GM18508 (cell line): ENCODE data around the gene SDK1.
"Not testable (repeated sequence)": the region's sequence is repeated elsewhere in the genome, so short reads cannot be mapped to it uniquely, and the experiment has no call there.

Experiments used
- ATAC-seq: cut with Tn5 transposase; IDR thresholded peaks from one replicate; pipeline ENCODE4 v1.9.1; 2021; ENCODE audit warnings: moderate number of reproducible peaks; ENCODE audit not compliant: insufficient read depth, unreplicated experiment

SDK1 gene

DNA sequence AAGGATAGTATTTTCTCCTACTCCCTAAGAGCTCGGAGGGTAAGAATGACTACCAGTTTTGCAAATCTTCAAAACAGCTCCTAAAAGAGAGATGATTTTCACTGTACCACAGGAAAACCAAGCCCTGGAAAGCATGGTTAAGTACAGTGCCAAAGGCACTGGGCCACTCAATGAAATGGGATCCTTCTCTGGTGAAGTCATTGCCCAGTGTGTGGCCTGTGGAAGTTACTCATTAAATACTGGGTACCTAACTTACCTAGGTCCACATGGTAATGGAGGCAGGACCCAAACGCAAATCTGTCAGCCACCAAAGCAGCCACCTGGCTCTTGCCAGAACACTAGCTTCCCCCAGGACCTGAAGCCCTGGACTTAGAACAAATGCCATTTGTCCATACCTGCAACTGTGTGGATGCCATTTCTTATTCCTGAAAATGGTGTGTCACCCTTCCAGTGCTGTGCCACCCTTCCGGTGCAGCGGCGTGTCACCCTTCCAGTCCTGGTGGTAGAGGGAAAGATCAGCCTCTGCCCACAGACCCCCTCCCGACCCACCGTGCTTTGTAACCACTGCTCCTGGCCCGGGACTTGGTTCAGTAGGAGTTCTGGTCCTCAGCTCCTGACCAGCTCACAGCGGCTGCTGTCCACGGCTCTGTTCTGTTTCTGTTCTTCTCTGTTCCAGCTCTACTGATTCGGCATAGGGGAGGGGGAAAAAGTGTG lies 659.2 kb downstream of the SDK1 start:
- ATAC-seq: no peak

DNA sequence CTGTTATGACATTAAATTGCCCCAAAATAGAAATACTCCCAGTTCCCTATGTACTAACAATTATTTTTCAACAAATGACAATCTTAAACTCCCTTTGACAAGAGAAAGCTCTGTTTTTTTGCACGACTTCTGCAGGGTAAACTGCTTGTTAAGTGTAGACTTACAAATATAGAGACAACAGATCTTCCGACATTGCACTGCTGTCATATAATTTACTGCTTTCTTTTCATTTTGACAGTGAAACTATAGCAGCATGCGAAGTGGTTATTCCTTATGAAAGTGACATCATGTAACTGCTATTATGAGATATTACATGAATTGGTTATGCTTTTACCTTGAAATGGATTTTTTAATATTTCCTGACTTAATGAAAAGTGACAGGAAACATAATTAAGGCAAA lies 659.9 kb downstream of the SDK1 start:
- no peak for ATAC-seq

DNA sequence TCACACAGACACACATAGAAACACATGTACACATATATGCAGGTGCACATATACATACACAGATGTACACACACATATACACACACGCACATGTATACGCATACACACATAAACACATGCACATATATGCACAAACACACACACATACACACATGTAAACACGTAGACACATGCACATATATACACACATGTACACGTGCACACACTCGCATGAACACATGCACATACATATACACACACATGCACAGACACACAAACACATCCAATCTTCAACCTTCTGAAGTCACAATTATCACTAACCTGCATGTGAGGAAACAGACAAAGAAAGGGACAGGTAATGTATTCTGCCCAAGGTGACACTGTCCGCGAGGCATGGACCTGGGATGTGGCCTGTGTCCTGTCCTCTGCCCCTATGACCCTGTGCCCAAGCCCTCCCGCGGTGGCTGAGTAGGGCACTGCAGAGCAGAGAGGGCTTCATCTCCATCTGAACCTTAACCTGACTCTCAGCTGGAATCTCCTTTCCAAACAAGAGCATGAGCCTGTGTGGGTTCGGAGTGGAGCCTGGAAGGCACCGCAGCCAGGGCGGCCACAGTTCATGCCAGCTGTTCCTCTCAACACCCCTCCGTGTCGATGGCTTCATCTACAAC lies 660.9 kb downstream of the SDK1 start:
- ATAC-seq: no peak

DNA sequence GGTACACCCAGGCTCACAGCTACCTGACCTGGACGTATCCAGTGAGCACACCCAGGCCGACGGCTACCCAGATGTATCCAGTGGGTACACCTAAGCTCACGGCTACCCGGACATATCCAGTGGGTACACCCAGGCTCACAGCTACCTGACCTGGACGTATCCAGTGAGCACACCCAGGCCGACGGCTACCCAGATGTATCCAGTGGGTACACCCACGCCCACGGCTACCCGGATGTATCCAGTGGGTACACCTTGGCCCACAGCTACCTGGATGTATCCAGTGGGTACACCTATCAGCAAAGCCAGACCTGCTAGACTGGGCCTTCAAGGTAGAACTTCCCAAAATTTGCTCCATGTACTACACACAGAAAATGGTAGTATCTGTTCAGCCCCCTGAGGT lies 662.7 kb downstream of the SDK1 start:
- not testable (repeated sequence) for ATAC-seq

DNA sequence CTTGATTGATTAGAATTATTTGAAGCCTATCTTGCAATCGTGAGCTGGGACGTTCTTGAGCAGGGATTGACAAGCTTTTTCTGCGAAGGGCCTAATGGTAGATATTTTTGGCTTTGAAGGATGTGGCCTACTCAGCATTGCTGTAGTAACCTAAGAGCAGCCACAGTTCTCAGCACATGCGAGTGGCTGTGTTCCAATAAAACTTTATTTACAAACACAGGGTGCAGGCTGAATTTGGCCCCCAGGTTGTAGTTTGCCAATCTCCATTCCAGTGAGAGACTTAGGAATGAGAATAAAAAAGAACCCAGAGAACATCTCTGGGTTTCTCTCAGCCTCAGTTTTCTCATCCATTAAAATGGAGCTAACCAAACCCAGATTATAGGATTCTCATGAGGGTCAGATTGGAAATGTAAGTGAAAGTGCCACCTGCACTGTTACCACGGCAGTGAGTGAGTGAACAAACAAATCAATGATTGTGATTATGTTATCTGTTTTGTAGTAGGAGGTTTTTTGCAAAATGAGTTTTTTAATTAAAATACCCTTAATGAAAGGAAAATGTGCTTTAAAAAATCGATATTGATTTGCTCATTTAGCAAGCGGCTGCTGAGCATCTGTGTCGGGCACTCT lies 664.0 kb downstream of the SDK1 start:
- no peak for ATAC-seq

DNA sequence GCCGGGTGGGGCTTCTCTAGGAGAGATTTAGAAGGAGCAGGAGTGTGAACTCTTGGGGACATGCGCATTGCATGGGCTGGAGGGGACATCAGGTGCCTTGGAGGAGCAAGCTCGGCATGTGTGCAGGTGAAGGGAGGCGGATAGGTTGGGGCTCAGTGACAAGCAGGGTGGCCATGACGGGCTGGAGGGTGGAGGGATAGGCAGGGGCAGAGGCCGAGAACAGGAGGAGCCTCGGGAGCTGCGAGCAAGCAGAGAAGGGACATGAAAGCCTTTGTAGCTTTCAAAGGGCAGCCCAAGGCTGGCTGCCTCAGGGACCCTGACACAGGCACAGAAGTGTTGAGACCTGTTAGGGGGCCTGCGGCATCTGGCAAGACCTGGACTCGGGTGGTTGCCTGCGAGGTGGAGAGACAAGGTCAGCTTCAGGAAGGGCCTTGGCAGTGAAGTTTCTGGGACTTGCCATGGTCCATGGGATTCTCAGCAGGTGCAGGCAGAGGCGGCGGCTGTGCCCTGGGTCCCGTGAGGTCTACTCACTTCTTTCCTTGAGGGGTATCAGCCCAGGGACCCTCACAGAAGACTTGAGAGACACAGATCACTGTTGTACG lies 664.8 kb downstream of the SDK1 start:
- no peak for ATAC-seq

DNA sequence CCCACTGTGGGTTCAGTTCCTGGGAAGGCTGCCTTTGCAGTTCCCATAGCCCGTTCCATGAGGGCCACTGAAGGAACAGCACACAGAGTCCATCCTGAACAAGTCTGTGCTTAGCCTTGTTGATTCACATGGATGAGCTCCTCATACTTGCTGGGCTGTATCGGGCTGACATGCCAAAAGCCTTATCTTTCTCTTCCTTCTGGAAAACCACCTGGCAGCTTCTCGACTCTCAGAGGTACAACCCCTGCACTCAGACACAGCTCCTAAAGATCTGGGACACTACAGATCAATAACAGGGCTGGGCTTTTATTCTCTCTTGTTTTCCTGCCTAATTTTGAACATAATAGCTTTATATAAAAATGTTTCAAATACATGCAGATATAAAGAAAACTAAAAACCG lies 667.2 kb downstream of the SDK1 start:
- no peak for ATAC-seq

DNA sequence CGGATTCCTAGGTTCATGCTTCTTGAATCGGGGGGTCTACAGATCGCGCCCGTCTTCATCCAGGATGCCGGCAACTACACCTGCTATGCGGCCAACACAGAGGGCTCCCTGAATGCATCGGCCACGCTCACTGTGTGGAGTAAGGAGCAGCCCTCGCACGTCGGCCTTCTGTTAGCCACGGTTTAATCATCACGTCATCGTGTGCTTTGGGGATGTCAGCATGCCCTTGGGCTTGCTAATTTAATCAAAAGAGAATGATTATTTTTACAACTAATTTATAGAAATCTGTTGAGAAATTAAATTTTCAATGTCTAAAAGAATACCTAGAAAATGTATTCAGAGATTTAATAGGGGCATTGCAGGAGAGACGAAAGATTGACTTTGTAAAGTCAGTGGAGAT lies 668.2 kb downstream of the SDK1 start:
- no peak for ATAC-seq

DNA sequence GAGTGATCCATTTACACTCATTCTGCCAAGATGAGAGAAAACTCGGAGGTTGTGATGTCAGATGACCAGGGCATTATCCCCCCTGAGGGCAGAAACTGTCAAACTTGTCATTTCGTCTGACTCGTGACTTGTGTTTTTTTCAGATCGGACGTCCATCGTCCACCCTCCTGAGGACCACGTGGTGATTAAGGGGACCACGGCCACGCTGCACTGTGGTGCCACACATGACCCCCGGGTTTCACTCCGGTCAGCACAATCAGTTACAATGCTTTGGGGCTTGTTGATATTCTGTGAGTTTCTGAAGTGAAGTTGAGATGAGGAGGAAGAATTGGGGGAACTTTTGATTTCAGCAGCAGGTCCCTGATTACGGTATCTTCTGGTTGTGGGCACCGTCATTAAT lies 670.3 kb downstream of the SDK1 start:
- no peak for ATAC-seq

DNA sequence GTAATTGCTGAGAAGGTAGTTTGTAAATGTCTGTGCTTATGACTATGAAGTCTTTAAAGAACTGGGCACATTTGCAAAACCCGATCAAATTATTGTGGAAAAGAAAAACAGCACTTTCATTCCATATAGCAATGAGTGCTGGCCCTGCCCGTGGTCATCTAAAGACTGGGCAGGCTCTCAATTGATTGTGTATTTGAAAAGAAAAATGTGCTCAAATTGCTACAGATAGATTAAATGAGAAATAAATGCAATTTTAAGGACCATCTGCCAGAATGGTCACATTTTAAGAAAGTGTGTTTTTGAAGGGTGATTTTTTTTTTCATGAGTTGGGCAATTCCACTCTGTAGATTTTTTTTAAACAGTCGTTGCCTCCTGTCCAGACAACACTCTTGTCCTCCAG lies 672.2 kb downstream of the SDK1 start:
- ATAC-seq: no peak

DNA sequence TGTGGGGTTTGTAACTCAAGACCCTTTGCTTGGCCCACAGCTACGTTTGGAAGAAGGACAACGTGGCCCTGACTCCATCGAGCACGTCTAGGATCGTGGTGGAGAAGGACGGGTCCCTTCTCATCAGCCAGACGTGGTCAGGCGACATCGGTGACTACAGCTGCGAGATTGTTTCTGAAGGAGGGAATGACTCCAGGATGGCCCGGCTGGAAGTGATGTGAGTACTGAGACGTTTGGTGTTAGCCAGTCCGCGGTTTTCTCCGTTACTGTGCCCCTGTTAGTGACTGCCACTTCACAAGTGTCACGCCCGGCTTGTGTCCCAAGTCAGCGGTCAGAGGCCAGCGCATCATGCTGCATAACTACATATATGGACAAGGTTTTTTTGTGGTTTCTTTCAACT lies 673.3 kb downstream of the SDK1 start:
- no peak for ATAC-seq

DNA sequence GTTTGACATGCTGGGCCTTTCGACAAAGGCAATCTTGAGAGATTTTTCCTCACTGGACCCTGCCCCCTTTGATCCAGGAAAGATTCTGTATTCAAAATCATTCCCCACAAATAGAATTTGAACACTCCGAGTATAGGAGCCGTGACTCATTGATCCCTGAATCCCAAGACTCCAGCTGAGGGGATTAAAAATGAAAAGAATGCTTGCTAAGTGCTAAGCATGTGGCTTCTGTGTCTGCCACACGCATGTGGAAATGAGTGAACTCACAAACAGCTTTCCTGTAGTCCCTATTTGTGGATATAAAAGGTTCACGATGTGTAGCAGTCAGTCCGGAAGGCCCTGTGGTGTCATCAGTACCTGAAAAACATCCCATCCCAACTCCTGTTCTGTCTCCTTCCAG lies 674.3 kb downstream of the SDK1 start:
- no peak for ATAC-seq

DNA sequence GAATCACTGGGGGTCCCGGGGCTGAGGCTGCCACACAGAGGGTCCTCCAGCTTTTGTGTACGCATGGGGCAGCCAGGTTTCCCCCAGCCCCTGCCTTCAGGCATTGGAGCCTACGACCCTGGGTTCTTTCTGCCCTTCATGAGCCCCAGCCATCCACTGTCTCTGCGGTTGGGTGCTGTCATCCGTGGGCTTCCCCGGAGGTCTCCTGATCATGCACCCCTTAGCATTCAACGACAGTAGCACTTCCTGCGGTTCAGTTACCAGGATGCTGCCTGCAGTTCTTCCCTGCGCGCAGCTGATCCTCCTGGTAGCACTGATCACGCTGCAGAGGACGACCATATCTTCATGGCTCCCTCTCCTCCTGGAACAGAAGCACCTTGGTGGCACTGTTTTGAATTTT lies 676.3 kb downstream of the SDK1 start:
- no peak for ATAC-seq

DNA sequence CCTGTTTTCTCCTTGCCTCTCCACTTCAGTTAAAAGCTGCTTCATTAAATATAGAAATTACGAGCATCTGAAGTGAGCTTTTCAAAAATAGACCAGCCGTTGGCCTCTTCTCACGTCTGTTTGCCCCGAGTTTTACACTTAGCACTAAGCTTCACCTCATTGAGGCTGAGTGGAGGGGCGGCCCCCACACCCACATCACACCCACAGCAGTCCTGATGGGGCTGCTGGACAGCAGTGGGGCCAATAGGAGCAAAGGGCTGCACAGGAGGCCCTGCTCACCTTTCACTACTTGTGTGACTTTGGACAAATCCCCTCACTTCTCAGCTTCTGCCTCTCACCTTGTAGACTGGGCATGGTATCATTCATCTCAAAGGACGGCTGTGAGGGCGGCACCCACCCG lies 677.8 kb downstream of the SDK1 start:
- ATAC-seq: no peak

DNA sequence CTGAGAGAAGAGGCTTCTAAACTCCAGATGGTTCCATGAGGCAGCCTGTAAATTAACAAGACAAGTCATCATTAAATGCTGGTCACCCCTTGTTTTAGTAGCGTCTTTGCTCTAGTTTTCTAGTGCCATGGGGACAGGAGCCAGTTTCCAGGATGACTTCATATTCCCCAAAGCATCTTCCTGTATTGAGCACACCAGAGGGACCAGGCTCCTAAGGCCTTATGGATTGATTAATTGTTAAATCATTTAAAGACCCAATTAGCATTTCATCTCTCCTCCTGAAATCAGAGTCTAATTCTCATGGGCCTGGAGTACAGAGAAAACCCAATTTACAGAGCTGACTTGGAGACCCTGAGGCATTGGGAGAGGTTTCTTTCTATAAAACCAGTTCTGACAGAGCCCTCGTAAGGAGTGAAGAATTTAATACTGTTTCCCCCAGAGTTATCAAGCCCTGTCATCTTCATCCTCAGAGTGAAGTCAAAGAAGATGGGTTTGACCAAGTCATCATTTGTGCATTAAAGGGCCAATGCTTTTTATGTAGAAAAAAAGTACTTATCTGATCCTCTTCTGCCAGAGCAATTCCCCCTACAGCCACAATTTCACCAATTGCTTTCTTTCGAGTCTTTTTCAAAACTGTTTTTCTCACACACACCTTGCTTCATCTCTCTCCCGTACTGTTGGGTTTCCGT lies 678.7 kb downstream of the SDK1 start:
- ATAC-seq: no peak

DNA sequence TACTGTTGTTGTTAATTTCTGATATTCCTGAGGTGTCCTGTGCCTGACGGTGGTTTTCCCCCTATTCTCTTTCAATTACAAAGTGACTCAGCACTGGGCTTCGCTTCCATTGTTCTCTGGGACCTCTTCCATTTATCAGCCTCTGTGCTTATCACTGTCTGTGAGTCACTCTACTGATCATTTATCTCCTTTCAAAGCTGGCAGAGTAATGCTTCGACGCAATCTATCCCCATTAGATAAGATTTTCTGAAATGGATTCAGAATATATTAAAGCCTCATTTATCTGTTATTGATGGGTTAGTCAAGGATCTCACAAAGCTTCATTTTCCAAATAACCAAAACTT lies 679.2 kb downstream of the SDK1 start:
- ATAC-seq: no peak

DNA sequence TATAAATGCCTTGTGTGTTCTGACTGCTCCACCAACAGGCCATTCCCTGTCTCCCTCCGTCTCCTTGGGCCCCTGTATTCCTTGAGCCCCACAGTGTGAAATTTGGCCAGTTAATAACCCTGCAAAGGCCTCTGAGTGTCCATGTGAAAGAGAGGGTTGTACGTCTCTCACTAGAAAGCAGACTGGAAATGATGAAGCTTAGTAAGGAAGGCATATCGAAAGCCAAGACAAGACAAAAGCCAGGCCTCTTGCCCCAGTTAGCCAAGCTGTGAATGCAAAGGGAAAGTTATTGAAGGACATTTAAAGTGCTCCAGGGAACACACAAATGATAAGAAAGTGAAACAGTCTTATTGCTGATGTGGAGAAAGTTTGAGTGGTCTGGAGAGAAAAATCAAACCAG lies 680.2 kb downstream of the SDK1 start:
- no peak for ATAC-seq

DNA sequence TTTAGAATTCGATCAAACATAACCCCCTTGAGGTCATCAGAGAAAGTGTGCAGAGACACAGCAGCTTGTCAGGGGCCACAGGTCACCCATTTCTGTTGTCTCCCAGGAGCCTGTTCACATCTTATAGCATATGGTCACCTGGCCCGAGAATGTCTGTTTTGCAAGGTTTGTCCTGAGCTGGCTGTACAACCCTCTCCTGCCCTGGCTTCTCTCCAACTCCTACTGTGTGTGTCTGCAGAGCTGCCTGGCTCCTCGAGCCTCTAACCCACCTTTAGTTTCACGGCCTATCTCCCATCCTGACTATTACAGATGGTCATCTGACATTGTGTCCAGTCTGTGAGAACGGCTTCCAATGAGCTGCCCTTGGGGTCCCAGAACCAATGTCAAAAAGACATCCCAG lies 683.4 kb downstream of the SDK1 start:
- no peak for ATAC-seq

DNA sequence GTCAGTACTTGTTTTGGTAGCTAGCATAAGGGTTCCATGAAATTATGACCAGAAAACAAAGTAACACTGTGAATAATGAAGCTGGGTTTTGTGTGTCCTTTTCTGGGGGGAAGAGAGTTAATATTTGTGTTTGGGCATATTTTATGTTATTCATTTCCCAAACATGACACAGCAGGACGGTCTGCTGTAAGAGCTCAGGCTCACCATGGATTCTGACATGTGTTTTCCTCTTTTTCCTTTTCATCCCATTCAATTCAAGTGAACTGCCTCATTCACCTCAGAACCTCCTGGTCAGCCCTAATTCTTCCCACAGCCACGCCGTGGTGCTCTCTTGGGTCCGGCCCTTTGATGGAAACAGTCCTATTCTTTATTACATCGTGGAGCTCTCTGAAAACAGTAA lies 685.9 kb downstream of the SDK1 start:
- ATAC-seq: no peak

DNA sequence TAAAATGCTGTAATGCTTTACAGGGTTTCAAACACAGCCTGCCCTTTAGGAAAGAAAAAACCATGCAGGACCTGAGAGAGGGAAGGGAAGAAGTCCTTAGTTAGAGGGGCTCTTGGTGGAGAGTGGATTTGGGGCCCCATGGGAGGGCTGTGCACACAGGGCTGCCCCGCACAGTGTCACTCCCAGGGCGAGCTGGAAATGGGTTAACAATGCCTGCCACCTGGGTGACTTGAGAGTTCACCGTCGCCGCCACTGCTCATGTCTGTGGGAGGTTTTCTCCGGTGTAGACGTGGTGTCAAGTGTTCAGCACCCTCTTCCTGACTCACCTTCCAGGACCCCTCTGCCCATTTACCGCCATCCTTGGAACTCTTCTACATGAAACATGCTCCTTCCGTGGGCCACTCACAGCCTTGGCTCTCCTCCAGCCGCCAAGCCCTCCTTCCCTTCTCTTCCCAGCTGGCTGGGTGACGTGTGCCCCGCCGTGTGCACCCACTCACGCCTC lies 686.4 kb downstream of the SDK1 start:
- ATAC-seq: no peak

DNA sequence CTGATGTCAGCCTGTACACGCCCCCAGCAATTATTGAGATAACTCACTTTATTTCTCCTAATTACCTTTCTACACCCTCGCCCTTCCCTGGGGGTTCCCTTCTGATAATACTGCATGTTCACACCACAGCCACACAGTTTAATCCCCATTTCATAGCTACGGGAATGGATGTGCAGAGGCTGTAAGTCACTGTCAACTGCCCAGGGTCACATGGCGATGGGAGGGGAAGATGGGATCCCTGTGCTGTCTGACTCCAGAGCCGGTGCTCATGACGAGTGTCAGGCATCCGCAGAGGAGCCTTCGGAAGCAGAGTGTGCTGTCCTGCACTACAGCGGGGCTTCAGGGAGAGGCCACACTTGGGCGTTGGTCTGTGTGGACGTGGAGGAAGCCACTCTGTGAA lies 688.7 kb downstream of the SDK1 start:
- ATAC-seq: no peak
